Natural killer cell (primary cell): ENCODE measurements around the gene PMIS2. TPM values are rescaled to one million over a fixed set of nuclear protein-coding genes. Genes with fewer than 3 reads are reported as not detected.

Experiments used
- ATAC-seq, 3 donors: fragments of 150-1000 bp in 2 of 3; fragments of 200-7000 bp in 1 of 3; cut with Tn5 transposase; 1 replicate in 1 of 3; 2 replicates in 2 of 3; pipeline ENCODE4 v1.10.0; 2021; ENCODE audit warnings: mild to moderate bottlenecking in 2 of 3, moderate library complexity in 2 of 3
- DNase-seq, 2 donors: peaks; one replicate each; pipeline versions ENCODE4 v3.0.0 to v3.0.0-alpha.2; 2013 to 2021; ENCODE audit warnings: mixed read lengths in 1 of 2
- H3K27ac ChIP-seq: one replicate; pipeline ENCODE4 v1.5.1; 2013; ENCODE audit warnings: mild to moderate bottlenecking, low read length
- H3K27me3 ChIP-seq: one replicate; pipeline ENCODE4 v1.6.1; 2013; ENCODE audit warnings: low read length; ENCODE audit not compliant: control insufficient read depth, insufficient read depth
- H3K36me3 ChIP-seq: one replicate; pipeline ENCODE4 v1.6.1; 2013; ENCODE audit warnings: low read length; ENCODE audit not compliant: control insufficient read depth, insufficient read depth
- H3K4me1 ChIP-seq: one replicate; pipeline ENCODE4 v1.6.1; 2013; ENCODE audit warnings: low read length; ENCODE audit not compliant: control insufficient read depth, insufficient read depth
- H3K4me3 ChIP-seq: one replicate; pipeline ENCODE4 v1.5.1; 2013; ENCODE audit warnings: low read length
- H3K9me3 ChIP-seq: one replicate; pipeline ENCODE4 v1.6.1; 2013; ENCODE audit warnings: low read length; ENCODE audit not compliant: control insufficient read depth, insufficient read depth
- H3K27ac Mint-ChIP-seq, 2 donors: one replicate each; pipeline ENCODE4 v1.8.0; 2022; ENCODE audit warnings: mild to moderate bottlenecking in 2 of 2, mixed read lengths in 2 of 2, moderate library complexity in 1 of 2
- H3K27me3 Mint-ChIP-seq, 2 donors: one replicate each; pipeline ENCODE4 v1.8.0; 2022; ENCODE audit warnings: low read depth in 2 of 2, mixed read lengths in 2 of 2
- H3K36me3 Mint-ChIP-seq: one replicate; pipeline ENCODE4 v1.8.0; 2022; ENCODE audit warnings: mixed read lengths
- H3K4me1 Mint-ChIP-seq, 2 donors: one replicate each; pipeline ENCODE4 v1.8.0; 2022; ENCODE audit warnings: mixed read lengths in 2 of 2
- H3K4me3 Mint-ChIP-seq: one replicate; pipeline ENCODE4 v1.8.0; 2022; ENCODE audit warnings: mild to moderate bottlenecking, moderate library complexity, mixed read lengths
- H3K9me3 Mint-ChIP-seq, 2 donors: one replicate each; pipeline ENCODE4 v1.8.0; 2022; ENCODE audit warnings: mixed read lengths in 2 of 2
- WGBS: methylation state at CpG from one replicate; pipeline ENCODE4 v1.1.7; 2013; ENCODE audit warnings: missing lambda C conversion rate; ENCODE audit not compliant: insufficient coverage; 5-methylcytosine and 5-hydroxymethylcytosine counted together
- intact Hi-C: fragments of 100-400 bp; cut with micrococcal nuclease; formaldehyde crosslinking; loops from one replicate; pipeline ENCODE4 v1.14.2; 2022
- total RNA-seq, 4 donors: library from RNA; stranded (reverse); fragments of 120-200 nt in 1 of 4; gene quantifications; one replicate each; pipeline versions ENCODE4 v1.2.3 to v1.2.4, GENCODE V29; 2013 to 2022
- TF ChIP-seq, protein P1 (sequence below): fragments of 200-600 bp; IDR thresholded peaks from one replicate; pipeline ENCODE4 v1.8.0; 2022; ENCODE audit warnings: antibody characterized with exemption

The PMIS2 gene
- total RNA-seq, 3 donors from 2014 or later (not counting 1 experiment from before 2014, with no cell fraction given): not detected

DNA sequence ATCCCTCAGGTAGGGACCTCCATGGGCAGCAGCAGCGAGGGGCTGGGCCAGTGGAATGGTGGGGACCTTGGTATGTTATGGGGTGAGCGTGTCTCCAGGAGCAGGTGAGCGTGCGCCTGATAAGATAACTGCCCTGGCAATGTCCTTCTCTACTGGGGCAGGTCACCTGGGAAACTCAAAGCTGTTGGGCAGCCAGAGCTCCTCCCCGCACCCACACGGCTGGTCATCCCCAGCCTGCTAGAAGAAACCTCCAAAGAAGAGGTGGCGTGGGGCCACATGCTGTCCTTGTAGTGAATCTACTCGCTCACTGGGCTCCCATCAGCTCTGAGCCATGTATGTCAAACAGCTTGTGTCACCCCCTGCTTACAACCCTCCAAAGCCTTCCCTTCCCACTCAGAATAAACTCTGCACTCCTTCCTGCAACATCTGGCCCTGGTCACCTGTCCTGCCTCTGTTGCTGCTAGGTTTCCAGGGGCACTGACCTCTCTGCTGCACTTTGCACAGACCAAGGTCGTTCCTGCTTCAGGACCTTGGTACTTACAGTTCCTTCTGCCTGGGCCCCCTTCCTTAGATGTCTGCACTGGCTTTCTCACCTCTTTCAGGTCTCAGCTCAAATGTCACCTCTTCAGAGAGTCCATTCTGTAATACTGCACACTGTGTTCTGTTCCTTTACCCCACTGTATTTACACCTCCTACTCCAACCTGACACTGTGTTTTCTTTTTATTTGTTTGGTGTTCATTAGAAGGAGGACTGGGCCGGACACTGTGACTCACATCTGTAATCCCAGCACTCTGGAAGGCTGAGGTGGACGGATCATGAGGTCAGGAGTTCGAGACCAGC is 20.7 kb upstream of the PMIS2 start:
- no peak overlapping the region for H3K27ac Mint-ChIP-seq

DNA sequence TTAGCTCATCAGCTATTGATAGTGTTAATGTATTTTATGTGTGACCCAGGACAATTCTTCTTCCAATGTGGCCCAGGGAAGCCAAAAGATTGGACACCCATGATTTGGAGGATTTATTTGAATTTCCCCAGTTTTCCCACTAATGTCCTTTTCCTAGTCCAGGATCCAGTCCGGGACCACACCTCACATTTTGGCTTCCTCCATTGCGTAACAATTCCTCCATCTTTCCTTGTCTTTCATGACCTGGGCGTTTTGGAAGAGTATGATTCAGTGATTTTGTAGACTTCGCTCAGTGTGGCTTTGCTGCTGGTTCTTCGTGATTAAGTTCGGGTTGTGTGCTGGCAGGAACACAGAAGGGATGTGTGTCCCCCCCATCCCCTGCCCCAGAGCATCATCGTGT is 19.2 kb upstream of the PMIS2 start:
- H3K27me3 Mint-ChIP-seq: peaks cover 12 to 22% of the 10 kb centered on the region in 2 donors

More for the DNA sequence above, 20.7 kb upstream of the PMIS2 start:
- DNase-seq (no peak), ATAC-seq (no peak)
- Mint-ChIP-seq H3K9me3 (no peaks in the 10 kb centered on the region), H3K36me3 (no peaks in the 10 kb centered on the region), H3K4me3 (no peak overlapping the region), H3K27me3 (peaks cover 4 to 27% of the 10 kb centered on the region in 2 donors), H3K4me1 (no peaks in the 10 kb centered on the region)
- Histone ChIP-seq H3K4me1 (no peaks in the 10 kb centered on the region), H3K36me3 (no peaks in the 10 kb centered on the region), H3K27me3 (no peaks in the 10 kb centered on the region), H3K4me3 (no peak overlapping the region), H3K9me3 (no peaks in the 10 kb centered on the region), H3K27ac (no peak overlapping the region)
- intact Hi-C loops: no loop called here
- TF ChIP-seq, protein P1, sequence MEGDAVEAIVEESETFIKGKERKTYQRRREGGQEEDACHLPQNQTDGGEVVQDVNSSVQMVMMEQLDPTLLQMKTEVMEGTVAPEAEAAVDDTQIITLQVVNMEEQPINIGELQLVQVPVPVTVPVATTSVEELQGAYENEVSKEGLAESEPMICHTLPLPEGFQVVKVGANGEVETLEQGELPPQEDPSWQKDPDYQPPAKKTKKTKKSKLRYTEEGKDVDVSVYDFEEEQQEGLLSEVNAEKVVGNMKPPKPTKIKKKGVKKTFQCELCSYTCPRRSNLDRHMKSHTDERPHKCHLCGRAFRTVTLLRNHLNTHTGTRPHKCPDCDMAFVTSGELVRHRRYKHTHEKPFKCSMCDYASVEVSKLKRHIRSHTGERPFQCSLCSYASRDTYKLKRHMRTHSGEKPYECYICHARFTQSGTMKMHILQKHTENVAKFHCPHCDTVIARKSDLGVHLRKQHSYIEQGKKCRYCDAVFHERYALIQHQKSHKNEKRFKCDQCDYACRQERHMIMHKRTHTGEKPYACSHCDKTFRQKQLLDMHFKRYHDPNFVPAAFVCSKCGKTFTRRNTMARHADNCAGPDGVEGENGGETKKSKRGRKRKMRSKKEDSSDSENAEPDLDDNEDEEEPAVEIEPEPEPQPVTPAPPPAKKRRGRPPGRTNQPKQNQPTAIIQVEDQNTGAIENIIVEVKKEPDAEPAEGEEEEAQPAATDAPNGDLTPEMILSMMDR: no peak
- WGBS: 82% methylated on average over 10 of the region's 12 CpGs

DNA sequence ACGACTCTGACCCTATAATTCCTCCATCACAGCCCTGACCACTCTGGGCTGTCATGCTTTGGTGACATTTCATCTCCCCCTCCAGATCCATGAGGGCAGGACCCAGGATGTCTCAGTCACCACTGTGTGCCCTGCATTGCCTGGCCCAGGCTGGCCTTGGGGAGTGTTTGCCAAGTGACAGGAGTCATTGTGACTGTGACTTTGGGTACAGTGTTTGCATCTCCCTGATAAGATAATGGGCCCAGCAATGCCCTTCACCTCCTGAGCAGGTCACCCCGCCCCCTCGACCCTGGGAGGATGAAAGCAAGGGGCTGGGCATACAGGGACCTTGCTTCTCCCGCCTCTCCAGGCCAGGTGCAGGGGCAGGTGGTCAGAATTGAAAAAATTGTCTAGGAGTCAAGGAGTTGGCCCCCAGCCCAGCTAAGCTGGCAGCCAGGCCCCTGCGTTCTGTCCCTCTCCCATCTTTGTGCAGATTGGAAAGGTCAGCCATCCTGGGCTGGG is 16.6 kb upstream of the PMIS2 start:
- Mint-ChIP-seq H3K27me3 (peaks cover 12 to 20% of the 10 kb centered on the region in 2 donors), H3K27ac (no peak overlapping the region), H3K4me1 (no peaks in the 10 kb centered on the region), H3K9me3 (no peaks in the 10 kb centered on the region), H3K36me3 (no peaks in the 10 kb centered on the region), H3K4me3 (no peak overlapping the region)
- intact Hi-C loops: no loop called here
- TF ChIP-seq, protein P1: no peak
- no peak overlapping the region for H3K4me3 ChIP-seq
- H3K36me3 ChIP-seq: no peaks in the 10 kb centered on the region
- WGBS: 64% methylated on average over 5 of the region's 5 CpGs
- no peak for ATAC-seq
- no peak for DNase-seq
- no peak overlapping the region for H3K27ac ChIP-seq
- H3K4me1 ChIP-seq: no peaks in the 10 kb centered on the region
- H3K9me3 ChIP-seq: no peaks in the 10 kb centered on the region
- H3K27me3 ChIP-seq: peaks cover 2% of the 10 kb centered on the region

More for the DNA sequence above, 19.2 kb upstream of the PMIS2 start:
- H3K4me1 ChIP-seq: no peaks in the 10 kb centered on the region
- H3K36me3 ChIP-seq: no peaks in the 10 kb centered on the region
- no peak overlapping the region for H3K4me3 ChIP-seq
- Mint-ChIP-seq H3K36me3 (no peaks in the 10 kb centered on the region), H3K4me1 (no peaks in the 10 kb centered on the region), H3K27ac (no peak overlapping the region), H3K4me3 (no peak overlapping the region), H3K9me3 (no peaks in the 10 kb centered on the region)
- DNase-seq (no peak), ATAC-seq (no peak)
- WGBS: 90% methylated on average over 5 of the region's 7 CpGs
- intact Hi-C loops: no loop called here
- no peaks in the 10 kb centered on the region for H3K9me3 ChIP-seq
- TF ChIP-seq, protein P1: no peak
- H3K27me3 ChIP-seq: peaks cover 2% of the 10 kb centered on the region
- no peak overlapping the region for H3K27ac ChIP-seq
